Endothelial cell of umbilical vein (primary cell): ENCODE measurements around the gene HPS3.

Source experiments
- CTCF ChIP-seq, 2 donors: IDR thresholded peaks; 1 replicate in 1 of 2; 2 replicates in 1 of 2; pipeline ENCODE4 v1.5.1; 2011; ENCODE audit warnings: low read length in 2 of 2, mild to moderate bottlenecking in 2 of 2, moderate library complexity in 2 of 2, control low read depth in 1 of 2, inconsistent platforms in 1 of 2, low read depth in 1 of 2; ENCODE audit not compliant: insufficient read depth in 1 of 2; ENCODE audit errors: extremely low read depth in 1 of 2
- EZH2 ChIP-seq: IDR thresholded peaks from 2 replicates; pipeline ENCODE4 v1.6.1; 2012; ENCODE audit warnings: borderline replicate concordance, low read depth, mild to moderate bottlenecking, moderate library complexity, low read length, inconsistent platforms; ENCODE audit not compliant: severe bottlenecking
- FOS ChIP-seq: IDR thresholded peaks from 2 replicates; pipeline ENCODE4 v1.6.1; 2011; ENCODE audit warnings: mild to moderate bottlenecking, low read length, moderate library complexity, borderline replicate concordance; ENCODE audit not compliant: insufficient read depth
- JUN ChIP-seq: IDR thresholded peaks from 2 replicates; pipeline ENCODE4 v1.6.1; 2011; ENCODE audit warnings: borderline replicate concordance, low read depth; ENCODE audit not compliant: insufficient read length, insufficient read depth
- MYC ChIP-seq: IDR thresholded peaks from one replicate; pipeline ENCODE4 v1.6.1; 2011; ENCODE audit warnings: mild to moderate bottlenecking, low read depth, low read length
- POLR2A ChIP-seq: IDR thresholded peaks from 2 replicates; pipeline ENCODE4 v1.6.1; 2012; ENCODE audit warnings: low read depth, mild to moderate bottlenecking, control low read depth, low read length
- POLR2AphosphoS5 ChIP-seq: IDR thresholded peaks from 2 replicates; pipeline ENCODE4 v1.6.1; 2012; ENCODE audit warnings: low read depth, mild to moderate bottlenecking, control low read depth, low read length, moderate library complexity; ENCODE audit not compliant: insufficient read depth

- TF ChIP-seq POLR2AphosphoS5 (no peak), POLR2A (no peak), CTCF (IDR thresholded peaks at IDR 0.05; ENCODE audit: extremely low read depth in 1 of 2, insufficient read depth in 1 of 2, low read depth in 1 of 2, low read length in 2 of 2) (no peak), JUN (no peak), EZH2 (no peak), MYC (no peak), FOS (no peak)
Measured at GRCh38 chr3:149118724-149119123, 10.7 kb upstream of the HPS3 start.
